IMR-90 (cell line): ENCODE measurements around the gene SPHK2. TPM values are rescaled to one million over a fixed set of nuclear protein-coding genes. Genes with fewer than 3 reads are reported as not detected.
A peak's percentile ranks its signal among the peaks of the same experiment; 100 is the strongest.

Experiments used
- ATAC-seq: fragments of 200-7000 bp; cut with Tn5 transposase; 2 replicates; pipeline ENCODE4 v1.9.1; 2020; ENCODE audit warnings: low read depth, mild to moderate bottlenecking, moderate library complexity
- BruUV-seq: library from RNA; stranded (reverse); fragments of 400-500 nt; replicated peaks from 2 replicates; lab custom pipeline; 2021; lab: Mats Ljungman, UMichigan
- CTCF ChIA-PET: fragments of 300-600 bp; formaldehyde crosslinking; extraction: SDS; loops from one replicate; lab custom pipeline; 2021; ENCODE audit warnings: antibody characterized with exemption; lab: Yijun Ruan, JAX
- POLR2A ChIA-PET: fragments of 300-600 bp; sonication (Branson Sonifier 250); formaldehyde crosslinking; loops from one replicate; lab custom pipeline; 2022; ENCODE audit warnings: antibody characterized with exemption; ENCODE audit not compliant: unreplicated experiment; lab: Charles Lee
- DNase-seq: peaks from one replicate; pipeline ENCODE4 v3.0.0; 2013
- H2AFZ ChIP-seq: replicated peaks from 2 replicates; pipeline ENCODE3; 2013; ENCODE audit warnings: low read length, mild to moderate bottlenecking; ENCODE audit not compliant: poor library complexity
- H2AK5ac ChIP-seq: 2 replicates; pipeline ENCODE4 v1.6.1; 2013; ENCODE audit warnings: low read depth, low read length, inconsistent platforms
- H2AK9ac ChIP-seq: replicated peaks from 2 replicates; pipeline ENCODE3; 2013; ENCODE audit warnings: mild to moderate bottlenecking, low read depth, low read length, moderate library complexity; ENCODE audit not compliant: poor library complexity
- H2BK120ac ChIP-seq: 2 replicates; pipeline ENCODE4 v1.6.1; 2013; ENCODE audit warnings: low read depth, low read length, inconsistent platforms
- H2BK15ac ChIP-seq: 3 replicates; pipeline ENCODE4 v1.6.1; 2013; ENCODE audit warnings: low read depth, low read length, inconsistent platforms
- H2BK20ac ChIP-seq: 2 replicates; pipeline ENCODE4 v1.6.1; 2013; ENCODE audit warnings: low read depth, mild to moderate bottlenecking, inconsistent platforms, low read length, moderate library complexity
- H2BK5ac ChIP-seq: 2 replicates; pipeline ENCODE4 v1.6.1; 2013; ENCODE audit warnings: mild to moderate bottlenecking, low read depth, low read length, inconsistent platforms; ENCODE audit not compliant: poor library complexity, severe bottlenecking
- H3K14ac ChIP-seq: replicated peaks from 2 replicates; pipeline ENCODE4 v1.6.1; 2013; ENCODE audit warnings: low read depth, low read length, inconsistent platforms
- H3K18ac ChIP-seq: 2 replicates; pipeline ENCODE4 v1.6.1; 2013; ENCODE audit warnings: low read depth, low read length, control low read depth
- H3K23ac ChIP-seq: 2 replicates; pipeline ENCODE4 v1.6.1; 2013; ENCODE audit warnings: low read depth, low read length, inconsistent platforms
- H3K27ac ChIP-seq: 2 replicates; pipeline ENCODE4 v1.5.1; 2013; ENCODE audit warnings: mild to moderate bottlenecking, control low read depth, low read length; ENCODE audit not compliant: insufficient read depth
- H3K27me3 ChIP-seq: 2 replicates; pipeline ENCODE4 v1.6.1; 2013; ENCODE audit warnings: low read length; ENCODE audit not compliant: control insufficient read depth, insufficient read depth
- H3K36me3 ChIP-seq: 2 replicates; pipeline ENCODE4 v1.6.1; 2013; ENCODE audit warnings: low read length, mixed read lengths; ENCODE audit not compliant: control insufficient read depth, insufficient read depth
- H3K4ac ChIP-seq: 2 replicates; pipeline ENCODE4 v1.6.1; 2013; ENCODE audit warnings: low read depth, low read length, inconsistent platforms
- H3K4me1 ChIP-seq: 2 replicates; pipeline ENCODE4 v1.6.1; 2013; ENCODE audit warnings: low read length, mixed read lengths; ENCODE audit not compliant: control insufficient read depth, insufficient read depth
- H3K4me2 ChIP-seq: 2 replicates; pipeline ENCODE4 v1.6.1; 2013; ENCODE audit warnings: low read depth, mild to moderate bottlenecking, control low read depth, low read length, moderate library complexity
- H3K4me3 ChIP-seq: 2 replicates; pipeline ENCODE4 v1.5.1; 2013; ENCODE audit warnings: low read depth, mild to moderate bottlenecking, control low read depth, low read length, moderate library complexity; ENCODE audit not compliant: insufficient read depth
- H3K56ac ChIP-seq: 2 replicates; pipeline ENCODE4 v1.6.1; 2013; ENCODE audit warnings: low read length, inconsistent platforms; ENCODE audit not compliant: insufficient read depth; ENCODE audit errors: extremely low read depth
- H3K79me1 ChIP-seq, 2 experiments: 2 replicates each; pipeline ENCODE4 v1.6.1; 2013; ENCODE audit warnings: low read length in 2 of 2, inconsistent platforms in 1 of 2, low read depth in 1 of 2
- H3K9ac ChIP-seq: 2 replicates; pipeline ENCODE4 v1.6.1; 2013; ENCODE audit warnings: low read depth, low read length, control low read depth
- H3K9me1 ChIP-seq: 2 replicates; pipeline ENCODE4 v1.6.1; 2013; ENCODE audit warnings: low read length, inconsistent platforms; ENCODE audit not compliant: insufficient read depth
- H3K9me3 ChIP-seq: 2 replicates; pipeline ENCODE4 v1.6.1; 2013; ENCODE audit warnings: low read length; ENCODE audit not compliant: control insufficient read depth, insufficient read depth
- H4K20me1 ChIP-seq: 2 replicates; pipeline ENCODE4 v1.6.1; 2013; ENCODE audit warnings: low read length, inconsistent platforms; ENCODE audit not compliant: insufficient read depth
- H4K5ac ChIP-seq: 2 replicates; pipeline ENCODE4 v1.6.1; 2013; ENCODE audit warnings: mild to moderate bottlenecking, low read depth, low read length, control low read depth
- H4K8ac ChIP-seq, 2 experiments: 2 replicates each; pipeline ENCODE4 v1.6.1; 2013; ENCODE audit warnings: low read depth in 2 of 2, low read length in 2 of 2, control low read depth in 1 of 2, inconsistent platforms in 1 of 2
- H4K91ac ChIP-seq: 2 replicates; pipeline ENCODE4 v1.6.1; 2013; ENCODE audit warnings: low read depth, low read length, inconsistent platforms; ENCODE audit not compliant: insufficient read depth
- FOS ChIP-seq: fragments of 150-350 bp; IDR thresholded peaks from 2 replicates; pipeline ENCODE4 v1.6.1; 2016; ENCODE audit warnings: low read depth, low read length
- WGBS, 2 experiments: methylation state at CpG; one replicate each; pipeline versions ENCODE4 v1.1.5 to v1.1.7; 2013; ENCODE audit warnings: missing lambda C conversion rate in 2 of 2; ENCODE audit not compliant: insufficient read length in 1 of 2; ENCODE audit errors: extremely low coverage in 2 of 2; 5-methylcytosine and 5-hydroxymethylcytosine counted together
- dilution Hi-C: fragments of 300-500 bp; cut with HindIII; formaldehyde crosslinking; loops from one replicate; pipeline ENCODE4 v1.14.3; 2018; ENCODE audit warnings: low sequenced_read_pairs; ENCODE audit not compliant: unreplicated experiment
- in situ Hi-C: fragments of 300-500 bp; cut with MboI; formaldehyde crosslinking; loops from 3 replicates; pipeline ENCODE4 v1.14.3; 2019; ENCODE audit warnings: low sequenced_read_pairs, inconsistent platforms, mixed read lengths
- intact Hi-C: fragments of 100-400 bp; cut with micrococcal nuclease; formaldehyde crosslinking; loops from 2 replicates; pipeline ENCODE4 v1.10.0; 2022
- polyA plus RNA-seq, 3 experiments: library from polyadenylated mRNA; depleted of rRNA; stranded (reverse); fragments of >200 nt; gene quantifications; 2 replicates each; pipeline ENCODE4 v1.2.3, GENCODE V29; 2012; ENCODE audit warnings: low replicate concordance in 1 of 3
- total RNA-seq: library from RNA; depleted of rRNA; stranded (reverse); fragments of >200 nt; gene quantifications from 2 replicates; pipeline ENCODE4 v1.2.3, GENCODE V29; 2012
- TF ChIP-seq, protein P1 (sequence below): fragments of 150-350 bp; IDR thresholded peaks from 2 replicates; pipeline ENCODE4 v1.6.1; 2016; ENCODE audit warnings: low read depth, mild to moderate bottlenecking, low read length, moderate library complexity, borderline replicate concordance

Gene SPHK2
- total and polyA plus RNA-seq, 2 of the 4 experiments (the other 2 are of a cell fraction) = 1.6 to 9.9 TPM

DNA sequence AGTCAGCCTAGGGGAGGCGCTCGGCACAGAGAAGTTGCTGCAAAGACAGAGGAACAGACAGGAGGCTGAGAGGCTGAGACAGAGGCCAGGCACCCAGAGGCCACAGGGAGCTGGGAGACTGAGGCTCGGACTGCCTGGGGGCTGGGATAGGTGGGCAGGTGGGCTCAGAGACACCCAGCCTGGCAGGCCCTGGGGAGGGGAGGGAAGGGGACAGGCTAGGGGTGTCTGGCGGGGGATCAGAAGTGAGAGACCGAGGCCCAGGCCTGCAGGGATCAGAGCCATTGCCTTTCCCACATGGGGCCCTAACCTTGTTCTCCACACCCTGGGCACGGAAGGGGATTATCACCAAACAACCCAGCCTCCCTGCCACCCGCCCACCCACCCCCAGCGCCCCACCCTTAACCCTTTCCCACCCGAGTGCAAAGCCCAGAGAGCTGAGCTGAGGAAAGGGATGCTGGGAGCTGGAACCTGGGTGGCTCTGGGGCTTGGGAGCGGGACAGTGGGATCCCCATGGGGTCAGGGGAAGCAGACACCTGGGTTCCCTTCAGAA, 52.2 kb downstream of the SPHK2 start:
- Histone ChIP-seq H3K36me3 (no peaks in the 10 kb centered on the region), H3K4me1 (no peaks in the 10 kb centered on the region), H3K4me2 (no peak overlapping the region), H2AFZ (peak overlapping the region; percentile 32), H4K8ac (no peak overlapping the region), H3K14ac (no peak overlapping the region), H2BK20ac (no peak overlapping the region), H3K9ac (no peak overlapping the region), H3K4ac (no peak overlapping the region), H2AK5ac (no peak overlapping the region), H3K9me1 (no peaks in the 10 kb centered on the region), H3K79me1 (no peaks in the 10 kb centered on the region), H3K27ac (no peak overlapping the region), H3K23ac (no peak overlapping the region), H4K20me1 (no peaks in the 10 kb centered on the region), H3K27me3 (peaks cover 7% of the 10 kb centered on the region), H3K18ac (no peak overlapping the region), H2BK15ac (no peak overlapping the region), H3K9me3 (no peaks in the 10 kb centered on the region), H2BK5ac (no peak overlapping the region), H2AK9ac (no peak overlapping the region), H2BK120ac (no peak overlapping the region), H3K4me3 (no peak overlapping the region), H3K56ac (no peak overlapping the region), H4K5ac (no peak overlapping the region), H4K91ac (no peak overlapping the region)
- DNase-seq (no peak), ATAC-seq (no peak)
- CTCF ChIA-PET = no interaction called here
- in situ Hi-C loops (no loop called here), dilution Hi-C loops (no loop called here), intact Hi-C loops (no loop called here)
- no peak for TF ChIP-seq FOS
- TF ChIP-seq, protein P1, sequence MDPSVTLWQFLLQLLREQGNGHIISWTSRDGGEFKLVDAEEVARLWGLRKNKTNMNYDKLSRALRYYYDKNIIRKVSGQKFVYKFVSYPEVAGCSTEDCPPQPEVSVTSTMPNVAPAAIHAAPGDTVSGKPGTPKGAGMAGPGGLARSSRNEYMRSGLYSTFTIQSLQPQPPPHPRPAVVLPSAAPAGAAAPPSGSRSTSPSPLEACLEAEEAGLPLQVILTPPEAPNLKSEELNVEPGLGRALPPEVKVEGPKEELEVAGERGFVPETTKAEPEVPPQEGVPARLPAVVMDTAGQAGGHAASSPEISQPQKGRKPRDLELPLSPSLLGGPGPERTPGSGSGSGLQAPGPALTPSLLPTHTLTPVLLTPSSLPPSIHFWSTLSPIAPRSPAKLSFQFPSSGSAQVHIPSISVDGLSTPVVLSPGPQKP = no peak
- no TSS peak for BruUV-seq
- POLR2A ChIA-PET = no interaction called here
- WGBS, 2 experiments = 70% methylated on average over 2 of the region's 10 CpGs; no CpG with 5 or more reads in 1 of the 2 experiments
